GM18861 (cell line): ENCODE data around the gene ACSL6.

Experiments used
- ATAC-seq: cut with Tn5 transposase; IDR thresholded peaks from one replicate; pipeline ENCODE4 v1.9.1; 2021; ENCODE audit not compliant: unreplicated experiment

Gene ACSL6

GRCh38 chr5:132000241-132000490, 11.3 kb downstream of the ACSL6 start:
- ATAC-seq, result no peak

- ATAC-seq, result no peak
These were observed 11.8 kb downstream of the ACSL6 start for GRCh38 chr5:131999441-132000240.

- ATAC-seq, result no peak
These were observed 12.4 kb downstream of the ACSL6 start for GRCh38 chr5:131999041-131999440.

DNA sequence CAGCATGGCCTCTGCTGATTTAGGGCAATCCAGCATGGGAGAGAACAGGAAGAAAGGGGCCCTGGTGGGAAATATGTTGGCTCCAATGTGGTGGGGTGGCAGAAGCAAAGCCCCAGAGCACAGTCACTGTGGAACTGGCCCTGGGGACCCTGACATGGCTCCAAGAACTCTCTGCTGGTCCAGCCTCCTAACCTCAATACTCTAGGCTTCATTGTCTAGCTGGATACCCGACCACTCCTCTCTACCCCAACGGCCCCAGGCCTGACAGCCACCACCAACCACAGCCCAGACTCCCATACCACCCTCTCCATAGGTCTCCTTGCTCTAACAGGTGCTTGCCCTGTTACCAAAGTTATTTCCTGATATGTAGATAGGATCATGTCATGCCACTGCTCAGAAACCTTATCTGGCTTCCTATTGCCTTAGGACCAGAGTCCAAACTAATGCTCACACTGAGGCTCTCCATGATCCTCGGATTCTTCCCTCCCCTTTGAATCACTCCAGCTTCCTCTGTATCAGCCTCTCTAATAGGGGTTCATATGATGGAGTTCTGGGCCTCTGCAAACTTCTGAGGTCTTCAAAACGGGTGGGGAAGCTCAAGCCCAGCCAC, 12.9 kb downstream of the ACSL6 start:
- ATAC-seq, result no peak

GRCh38 chr5:131997727-131998117, 13.7 kb downstream of the ACSL6 start:
- no peak for ATAC-seq

GRCh38 chr5:131997026-131997726, 14.3 kb downstream of the ACSL6 start:
- no peak for ATAC-seq

DNA sequence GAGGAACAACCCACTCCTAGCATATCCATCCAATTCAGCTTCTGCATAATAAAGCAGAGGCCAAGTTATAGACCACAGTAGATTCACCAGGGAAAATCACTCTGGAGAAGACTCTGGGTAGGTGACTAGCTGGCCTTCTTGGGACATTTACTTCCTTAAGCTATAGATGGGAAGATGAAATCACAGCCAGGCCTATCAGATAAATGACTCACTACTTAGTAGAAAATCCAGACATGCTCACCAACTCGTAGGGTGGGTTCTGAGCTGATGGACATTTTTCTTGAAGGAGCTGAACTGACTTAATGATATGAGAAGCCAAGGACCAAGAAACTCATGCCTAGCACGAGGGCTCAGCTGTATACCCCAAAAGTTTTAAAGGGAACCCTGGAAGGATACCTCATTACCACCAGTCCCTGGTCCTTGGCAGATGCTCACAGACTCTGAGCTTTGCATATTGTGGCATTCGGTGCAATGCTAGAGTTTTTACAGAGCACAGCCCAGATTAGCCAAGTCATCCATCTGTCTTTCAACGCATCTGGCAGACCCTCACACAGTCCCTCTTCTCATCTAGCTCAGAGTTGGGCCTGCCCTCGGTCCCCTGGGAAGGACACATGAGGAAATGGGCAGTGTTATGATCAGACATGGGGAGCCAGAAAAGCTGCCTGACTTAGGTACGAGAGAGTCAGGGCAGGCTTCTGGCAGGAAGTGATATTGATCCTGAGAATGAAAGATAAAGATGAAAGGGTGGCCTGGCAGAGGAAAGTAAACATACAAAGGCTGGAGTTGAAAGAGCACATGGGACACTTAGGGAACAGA, 15.0 kb downstream of the ACSL6 start:
- no peak for ATAC-seq

DNA sequence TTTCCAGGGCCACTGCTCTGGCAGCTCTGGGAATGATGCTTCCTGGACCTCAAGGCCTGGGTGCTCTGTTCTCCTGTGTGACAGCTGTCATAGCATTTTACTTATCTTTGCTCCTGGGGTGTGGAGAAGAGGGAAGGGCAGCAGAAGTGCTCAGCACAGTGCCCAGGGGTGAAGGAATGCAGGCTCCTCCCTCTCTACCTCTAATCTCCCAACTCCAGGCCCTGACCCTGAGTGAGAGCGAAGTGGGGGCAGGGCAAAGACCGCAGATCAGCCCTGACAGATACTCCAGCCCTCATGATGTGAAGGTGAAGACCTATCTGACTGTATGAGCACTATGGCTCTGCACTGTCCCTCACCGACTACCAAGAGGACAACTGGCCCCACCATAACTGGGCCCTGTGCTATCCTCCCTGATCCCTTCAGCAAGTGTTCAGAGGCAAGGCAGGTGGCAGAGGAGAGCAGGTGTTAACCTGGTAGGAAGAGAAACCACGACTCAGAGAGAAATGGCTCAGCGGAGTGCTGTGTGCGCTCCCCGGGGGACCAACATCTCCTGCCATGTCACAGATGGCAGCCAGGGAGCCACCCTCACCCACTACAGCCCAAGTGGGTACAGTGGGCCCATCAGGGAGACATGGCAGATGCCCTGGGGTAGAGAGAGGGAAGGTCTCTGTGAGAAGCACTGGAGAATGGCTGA, 16.8 kb downstream of the ACSL6 start:
- ATAC-seq, result no peak

DNA sequence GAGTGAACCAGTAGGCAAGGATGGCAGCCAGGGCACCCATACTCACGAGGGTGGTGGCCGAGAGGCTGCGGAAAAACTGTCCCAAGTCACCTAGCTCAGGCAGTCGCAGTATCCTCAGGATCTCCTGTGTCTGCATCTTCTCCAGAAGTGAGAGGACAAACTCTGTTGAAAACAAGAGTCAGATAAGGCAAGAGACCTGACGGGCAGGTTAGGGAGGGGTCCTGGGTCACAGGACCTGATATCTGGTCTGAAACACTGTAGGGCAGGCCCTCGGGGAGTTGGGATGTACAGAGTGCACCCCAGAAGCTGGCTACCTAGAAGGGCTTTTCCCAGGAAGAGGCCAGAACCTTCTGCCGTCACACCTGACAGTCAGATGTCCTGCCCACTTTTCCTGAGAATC, 17.4 kb downstream of the ACSL6 start:
- no peak for ATAC-seq

GRCh38 chr5:131993676-131994075, 17.8 kb downstream of the ACSL6 start:
- no peak for ATAC-seq

DNA sequence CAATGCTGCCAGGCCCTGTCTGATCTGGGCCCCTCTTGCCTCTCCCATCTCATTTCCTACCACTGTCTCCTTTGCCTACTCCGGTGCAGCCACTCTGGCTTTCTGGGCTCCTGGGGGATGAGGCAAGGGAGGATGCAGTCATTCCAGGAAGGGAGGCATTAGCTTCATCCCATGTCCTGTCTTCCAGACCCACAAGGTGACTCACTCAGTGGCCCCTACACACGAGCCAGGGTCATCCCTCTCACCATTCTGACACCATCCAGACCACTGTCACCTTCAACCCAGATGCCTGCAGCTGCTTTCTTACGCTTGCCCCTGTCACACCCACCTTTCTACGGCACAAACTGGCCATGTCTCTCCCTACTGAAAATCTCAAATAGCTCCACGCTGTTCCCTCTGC, 19.1 kb downstream of the ACSL6 start:
- no peak for ATAC-seq

DNA sequence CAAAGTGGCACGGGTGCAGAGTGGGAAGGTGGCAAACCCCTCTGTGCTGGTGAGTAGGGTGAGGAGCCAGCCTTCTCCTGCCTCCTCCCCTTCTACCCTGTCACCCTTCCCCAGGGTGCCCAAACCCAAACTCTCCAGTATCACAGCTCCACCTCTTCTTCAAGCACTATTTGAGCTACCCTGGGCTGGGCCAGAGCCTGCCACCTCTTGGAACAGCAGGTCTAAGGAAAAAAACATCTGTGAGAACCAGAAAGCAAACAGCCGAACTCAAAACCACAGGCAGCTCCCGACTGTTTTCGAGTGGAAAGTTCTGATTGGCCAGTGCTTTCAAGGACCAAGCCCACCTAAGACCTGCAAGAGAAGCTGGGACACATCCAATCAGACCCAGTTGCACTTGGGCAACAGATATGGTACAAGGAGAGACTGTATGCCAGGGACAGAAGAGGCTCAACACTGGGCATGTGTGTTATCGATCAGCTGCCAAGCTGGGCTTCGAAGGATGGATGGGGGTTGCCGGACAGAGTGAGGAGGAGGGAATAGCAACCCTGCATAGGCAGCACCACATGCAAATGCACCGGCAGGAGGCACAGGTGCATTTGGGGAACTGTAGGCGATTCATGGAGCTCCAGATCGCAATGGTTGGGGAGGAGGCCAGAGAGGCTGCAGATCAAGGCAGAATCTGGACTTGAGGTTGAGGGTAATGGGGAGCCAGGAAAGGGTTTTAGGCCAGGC, 19.7 kb downstream of the ACSL6 start:
- no peak for ATAC-seq

DNA sequence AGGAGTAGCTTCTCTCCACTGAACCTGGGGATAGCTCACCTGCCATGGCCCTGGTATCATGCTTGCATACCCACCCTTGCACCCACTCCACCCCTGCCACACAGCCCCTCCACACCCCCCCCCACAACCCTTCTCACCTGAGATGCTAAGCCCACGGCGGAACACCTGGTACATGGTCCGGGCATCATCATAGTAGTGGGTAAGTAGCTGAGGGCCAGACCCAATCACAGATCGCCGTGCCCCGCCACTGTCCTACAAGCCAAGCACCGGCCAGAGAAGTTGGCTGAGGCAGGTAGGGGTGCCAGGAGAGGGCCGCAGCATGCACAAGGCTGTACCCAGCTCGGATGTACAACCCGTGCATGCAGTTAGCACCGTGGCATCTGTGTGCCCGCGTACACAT, 20.7 kb downstream of the ACSL6 start:
- ATAC-seq, result no peak

GRCh38 chr5:131988601-131989000, 22.9 kb downstream of the ACSL6 start:
- no peak for ATAC-seq

DNA sequence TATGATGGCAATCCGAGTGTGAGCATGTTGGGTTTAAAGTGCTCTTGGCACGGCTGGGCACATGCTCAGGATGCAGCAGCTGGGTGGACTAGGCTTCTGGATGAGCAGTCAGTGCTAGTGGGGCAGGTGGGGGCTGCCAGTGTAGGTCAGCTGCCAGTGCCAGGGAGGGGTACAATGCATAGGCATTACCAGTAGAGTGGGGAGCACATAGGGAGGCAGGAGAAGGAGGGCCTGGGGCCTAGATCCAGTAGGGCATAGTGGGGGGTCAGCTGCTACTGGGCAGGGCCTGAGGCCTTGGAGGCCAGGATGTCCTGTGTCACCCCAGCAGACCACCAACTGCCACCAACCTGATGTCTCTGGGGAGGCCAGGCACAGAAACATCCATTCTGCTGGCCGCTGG, 24.2 kb downstream of the ACSL6 start:
- no peak for ATAC-seq

GRCh38 chr5:131986161-131986912, 25.1 kb downstream of the ACSL6 start:
- no peak for ATAC-seq

DNA sequence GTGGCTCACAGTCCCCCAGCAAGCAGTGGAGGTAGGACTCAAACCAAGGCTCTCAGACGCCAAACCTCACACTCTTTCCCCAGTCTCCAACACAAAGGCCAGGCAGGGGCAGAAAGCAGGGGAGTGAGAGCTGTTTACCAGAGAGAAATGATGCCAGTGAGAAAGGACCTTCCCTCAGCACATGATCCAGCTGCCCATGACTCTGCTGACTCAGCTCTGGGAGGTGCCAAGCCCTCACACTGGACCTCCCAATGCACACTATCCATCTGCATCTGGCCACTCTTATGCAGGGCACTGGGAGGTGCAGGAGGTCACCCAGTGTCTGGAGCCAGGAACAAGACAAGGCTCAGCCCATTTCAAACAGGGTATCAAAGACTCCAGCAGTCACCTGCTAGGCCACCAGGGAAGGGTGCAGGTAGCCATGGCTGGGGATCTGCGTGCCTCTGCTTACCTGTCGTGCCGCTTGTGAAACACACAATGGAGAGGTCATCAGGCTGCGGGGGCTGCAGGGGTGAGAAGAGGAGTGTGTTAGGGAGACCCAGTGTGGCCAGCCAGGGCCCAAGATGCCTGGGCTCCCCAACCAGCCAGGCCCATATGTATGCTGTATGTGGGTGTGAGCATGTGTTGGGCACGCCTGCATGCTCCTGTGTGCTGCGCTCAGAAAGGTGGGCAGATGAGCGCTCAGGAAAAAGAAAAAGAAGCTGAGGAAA, 26.3 kb downstream of the ACSL6 start:
- no peak for ATAC-seq

- ATAC-seq, result no peak
These were observed 28.1 kb downstream of the ACSL6 start for GRCh38 chr5:131983244-131983771.

GRCh38 chr5:131981516-131981915, 29.9 kb downstream of the ACSL6 start:
- ATAC-seq, result no peak
